ENCODE data around the gene EPB41. TPM values are rescaled to one million over a fixed set of nuclear protein-coding genes. Genes with fewer than 3 reads are reported as not detected.
A peak's percentile ranks its signal among the peaks of the same experiment; 100 is the strongest.

EPB41 gene
- total and polyA plus RNA-seq, 12 donors: 6.6 to 49.5 (median 30.3) TPM

GRCh38 chr1:28899267-28899666, 15.1 kb upstream of the EPB41 start:
- WGBS, 4 donors: 49 to 85% (median 56%) methylated on average over 2 of the region's 2 CpGs
- Histone ChIP-seq H3K4me1 (replicated peaks in 1 of 2) (peaks cover 15 to 21% of the 10 kb centered on the region in 2 donors), H3K36me3 (replicated peaks in 1 of 2) (no peaks in the 10 kb centered on the region), H3K27me3 (no peaks in the 10 kb centered on the region), H3K9me3 (replicated peaks in 1 of 3) (no peaks in the 10 kb centered on the region), H3K4me3 (no peak overlapping the region), H3K27ac (peak overlapping the region in 1 of 5 donors; percentile 31)
- intact Hi-C loops (cut with DNase I): no loop called here
- TF ChIP-seq POLR2A (IDR thresholded peaks at IDR 0.05): no peak
- no peak for TF ChIP-seq CTCF (IDR thresholded peaks at IDR 0.05)
- DNase-seq: no peak

- H3K27ac ChIP-seq: no peak overlapping the region
- H3K4me1 ChIP-seq (replicated peaks in 1 of 2): peaks cover 15 to 21% of the 10 kb centered on the region in 2 donors
- 90 to 95% (median 94%) methylated on average over 3 of the region's 3 CpGs for WGBS, 4 donors
- H3K4me3 ChIP-seq: no peak overlapping the region
- DNase-seq: no peak
- no peaks in the 10 kb centered on the region for H3K27me3 ChIP-seq
- TF ChIP-seq POLR2A (IDR thresholded peaks at IDR 0.05) (no peak), CTCF (IDR thresholded peaks at IDR 0.05) (no peak)
- intact Hi-C loops (cut with DNase I): no loop called here
- no peaks in the 10 kb centered on the region for H3K36me3 ChIP-seq (replicated peaks in 1 of 2)
- H3K9me3 ChIP-seq (replicated peaks in 1 of 3): no peaks in the 10 kb centered on the region
Measured at GRCh38 chr1:28900562-28900961, 13.8 kb upstream of the EPB41 start.

GRCh38 chr1:28902738-28903137, 11.6 kb upstream of the EPB41 start:
- no peak overlapping the region for H3K27ac ChIP-seq
- no peaks in the 10 kb centered on the region for H3K27me3 ChIP-seq
- H3K9me3 ChIP-seq (replicated peaks in 1 of 3): no peaks in the 10 kb centered on the region
- intact Hi-C loops (cut with DNase I): no loop called here
- H3K36me3 ChIP-seq (replicated peaks in 1 of 2): no peaks in the 10 kb centered on the region
- peaks cover 15 to 17% of the 10 kb centered on the region in 2 donors for H3K4me1 ChIP-seq (replicated peaks in 1 of 2)
- 80 to 96% (median 89%) methylated on average over 2 of the region's 2 CpGs for WGBS, 4 donors
- TF ChIP-seq POLR2A (IDR thresholded peaks at IDR 0.05) (no peak), CTCF (IDR thresholded peaks at IDR 0.05) (no peak)
- no peak for DNase-seq
- no peak overlapping the region for H3K4me3 ChIP-seq

GRCh38 chr1:28905921-28906666, 8.3 kb upstream of the EPB41 start:
- H3K27me3 ChIP-seq: no peaks in the 10 kb centered on the region
- 91 to 98% (median 93%) methylated on average over 8 of the region's 8 CpGs for whole genome bisulfite sequencing, 4 donors
- H3K36me3 ChIP-seq (replicated peaks in 1 of 2): no peaks in the 10 kb centered on the region
- no peak overlapping the region for H3K4me3 ChIP-seq
- H3K4me1 ChIP-seq (replicated peaks in 1 of 2): no peaks in the 10 kb centered on the region
- no peak for TF ChIP-seq POLR2A (IDR thresholded peaks at IDR 0.05)
- no peak for TF ChIP-seq CTCF (IDR thresholded peaks at IDR 0.05)
- no peaks in the 10 kb centered on the region for H3K9me3 ChIP-seq (replicated peaks in 1 of 3)
- intact Hi-C loops (cut with DNase I): no loop called here
- peak in 2 of 7 donors; percentile 8 to 33 for DNase-seq
- no peak overlapping the region for H3K27ac ChIP-seq
